H1 (cell line): ENCODE data around the gene ARNT2. TPM values are rescaled to one million over a fixed set of nuclear protein-coding genes. Genes with fewer than 3 reads are reported as not detected.

Experiments used
- CTCF ChIA-PET: fragments of 300-600 bp; sonication (Branson Sonifier 250); formaldehyde crosslinking; loops from one replicate; lab custom pipeline; 2021; ENCODE audit not compliant: partially characterized antibody; lab: Charles Lee
- POLR2A ChIA-PET: fragments of 300-600 bp; sonication (Branson Sonifier 250); formaldehyde crosslinking; loops from one replicate; lab custom pipeline; 2021; ENCODE audit warnings: inconsistent platforms; ENCODE audit not compliant: partially characterized antibody; lab: Charles Lee
- DNase-seq, 2 experiments: peaks; one replicate each; pipeline versions ENCODE4 v3.0.0 to v3.0.0-alpha.2; 2010 to 2022; ENCODE audit warnings: low spot score in 2 of 2, low read depth in 1 of 2, mixed read lengths in 1 of 2
- FAIRE-seq: peaks from 2 replicates; lab custom pipeline; 2011; peaks lifted over from hg19 to GRCh38; lab: Jason Lieb, UNC
- H2AFZ ChIP-seq: 2 replicates; pipeline ENCODE4 v1.8.1; 2012; ENCODE audit warnings: low read length, inconsistent platforms
- H2AK5ac ChIP-seq: 2 replicates; pipeline ENCODE4 v1.6.1; 2013; ENCODE audit warnings: low read depth, low read length
- H2BK120ac ChIP-seq: replicated peaks from 2 replicates; pipeline ENCODE3; 2013; ENCODE audit warnings: low read depth, low read length, inconsistent platforms
- H2BK12ac ChIP-seq: 2 replicates; pipeline ENCODE4 v1.6.1; 2013; ENCODE audit warnings: low read depth, low read length
- H2BK15ac ChIP-seq: 2 replicates; pipeline ENCODE4 v1.6.1; 2013; ENCODE audit warnings: low read length
- H2BK20ac ChIP-seq: 2 replicates; pipeline ENCODE4 v1.6.1; 2013; ENCODE audit warnings: low read length
- H2BK5ac ChIP-seq: 2 replicates; pipeline ENCODE4 v1.6.1; 2013; ENCODE audit warnings: low read depth, low read length
- H3K14ac ChIP-seq: 2 replicates; pipeline ENCODE4 v1.6.1; 2013; ENCODE audit warnings: inconsistent platforms; ENCODE audit not compliant: insufficient read length
- H3K18ac ChIP-seq: 2 replicates; pipeline ENCODE4 v1.6.1; 2013; ENCODE audit warnings: low read length; ENCODE audit errors: extremely low read depth
- H3K23ac ChIP-seq: 2 replicates; pipeline ENCODE4 v1.6.1; 2013; ENCODE audit warnings: inconsistent platforms; ENCODE audit not compliant: insufficient read length
- H3K23me2 ChIP-seq: 2 replicates; pipeline ENCODE4 v1.6.1; 2013; ENCODE audit warnings: low read depth, low read length
- H3K27ac ChIP-seq: 2 replicates; pipeline ENCODE4 v1.6.1; 2011; ENCODE audit warnings: low read depth, low read length, inconsistent platforms
- H3K27me3 ChIP-seq, 4 experiments: replicated peaks in 1 of 4; 1 replicate in 1 of 4; 2 replicates in 3 of 4; pipeline versions ENCODE4 v1.6.1 to v1.8.1; 2011 to 2013; ENCODE audit warnings: low read length in 3 of 4, mild to moderate bottlenecking in 3 of 4, inconsistent platforms in 2 of 4, mixed read lengths in 2 of 4, moderate library complexity in 1 of 4; ENCODE audit not compliant: control insufficient read depth in 3 of 4, insufficient read depth in 3 of 4; ENCODE audit errors: extremely low read depth in 1 of 4
- H3K36me3 ChIP-seq, 4 experiments: 2 replicates each; pipeline versions ENCODE4 v1.6.1 to v1.8.1; 2011 to 2013; ENCODE audit warnings: mild to moderate bottlenecking in 4 of 4, low read length in 3 of 4, moderate library complexity in 2 of 4, control low read depth in 1 of 4, inconsistent platforms in 1 of 4; ENCODE audit not compliant: insufficient read depth in 4 of 4, control insufficient read depth in 2 of 4
- H3K4ac ChIP-seq: replicated peaks from 2 replicates; pipeline ENCODE3; 2013; ENCODE audit warnings: low read length, low read depth, mixed read lengths, inconsistent platforms; ENCODE audit not compliant: insufficient read length
- H3K4me1 ChIP-seq, 4 experiments: replicated peaks in 1 of 4; 1 replicate in 1 of 4; 2 replicates in 3 of 4; pipeline versions ENCODE4 v1.6.1 to v1.8.1; 2011 to 2013; ENCODE audit warnings: low read length in 3 of 4, inconsistent platforms in 2 of 4, mixed read lengths in 1 of 4; ENCODE audit not compliant: insufficient read depth in 4 of 4, control insufficient read depth in 3 of 4
- H3K4me2 ChIP-seq, 2 experiments: 2 replicates each; pipeline versions ENCODE4 v1.6.1 to v1.8.1; 2011 to 2013; ENCODE audit warnings: low read depth in 2 of 2, low read length in 2 of 2, control low read depth in 1 of 2, inconsistent platforms in 1 of 2, mild to moderate bottlenecking in 1 of 2; ENCODE audit not compliant: insufficient read depth in 1 of 2
- H3K4me3 ChIP-seq, 4 experiments: fragments of 200-600, 300-600 bp in 1 of 4; sonication (generic), shearing (Covaris generic), sonication (Bioruptor Twin) in 1 of 4; 2 replicates each; pipeline versions ENCODE4 v1.5.1 to v1.8.1; 2011 to 2016; ENCODE audit warnings: low read length in 4 of 4, low read depth in 3 of 4, control low read depth in 2 of 4, inconsistent platforms in 2 of 4, mild to moderate bottlenecking in 2 of 4, mixed read lengths in 1 of 4, moderate library complexity in 1 of 4; ENCODE audit not compliant: insufficient read depth in 2 of 4; ENCODE audit errors: extremely low read depth in 1 of 4
- H3K56ac ChIP-seq: replicated peaks from 2 replicates; pipeline ENCODE3; 2013; ENCODE audit warnings: low read depth, mild to moderate bottlenecking, mixed read lengths, low read length, inconsistent platforms; ENCODE audit not compliant: insufficient read length
- H3K79me1 ChIP-seq: 2 replicates; pipeline ENCODE4 v1.6.1; 2013; ENCODE audit warnings: low read depth, low read length, control low read depth
- H3K79me2 ChIP-seq, 2 experiments: 2 replicates each; pipeline versions ENCODE4 v1.6.1 to v1.8.1; 2012 to 2013; ENCODE audit warnings: low read length in 2 of 2, mild to moderate bottlenecking in 2 of 2, inconsistent platforms in 1 of 2; ENCODE audit not compliant: insufficient read depth in 2 of 2, control insufficient read depth in 1 of 2
- H3K9ac ChIP-seq, 4 experiments: replicated peaks in 1 of 4; 1 replicate in 1 of 4; 2 replicates in 3 of 4; pipeline versions ENCODE4 v1.6.1 to v1.8.1; 2011 to 2013; ENCODE audit warnings: low read depth in 3 of 4, low read length in 3 of 4, control low read depth in 2 of 4, mild to moderate bottlenecking in 2 of 4, moderate library complexity in 2 of 4, inconsistent platforms in 1 of 4; ENCODE audit errors: extremely low read depth in 1 of 4
- H3K9me3 ChIP-seq, 2 experiments: 2 replicates each; pipeline versions ENCODE4 v1.6.1 to v1.8.1; 2012 to 2013; ENCODE audit warnings: mild to moderate bottlenecking in 2 of 2, moderate library complexity in 2 of 2, control low read depth in 1 of 2, inconsistent platforms in 1 of 2, low read depth in 1 of 2, low read length in 1 of 2, mixed read lengths in 1 of 2; ENCODE audit not compliant: insufficient read depth in 2 of 2
- H4K20me1 ChIP-seq, 2 experiments: replicated peaks in 1 of 2; 2 replicates each; pipeline versions ENCODE3 to v1.8.1; 2011 to 2013; ENCODE audit warnings: inconsistent platforms in 2 of 2, low read length in 2 of 2, mild to moderate bottlenecking in 1 of 2; ENCODE audit not compliant: insufficient read depth in 2 of 2, control insufficient read depth in 1 of 2
- H4K5ac ChIP-seq: 2 replicates; pipeline ENCODE4 v1.6.1; 2013; ENCODE audit warnings: low read length, low read depth, mixed read lengths, inconsistent platforms; ENCODE audit not compliant: insufficient read length
- H4K8ac ChIP-seq: 2 replicates; pipeline ENCODE4 v1.8.0; 2013; ENCODE audit warnings: mild to moderate bottlenecking, moderate library complexity, low read length, inconsistent platforms; ENCODE audit not compliant: insufficient read depth; ENCODE audit errors: extremely low read depth
- H4K91ac ChIP-seq: replicated peaks from 2 replicates; pipeline ENCODE3; 2013; ENCODE audit warnings: low read length, mixed read lengths, inconsistent platforms; ENCODE audit not compliant: insufficient read length
- CTCF ChIP-seq, 3 experiments: IDR thresholded peaks; 1 replicate in 2 of 3; 2 replicates in 1 of 3; pipeline versions ENCODE4 v1.5.1 to v1.6.1; 2011; ENCODE audit warnings: low read length in 3 of 3, mild to moderate bottlenecking in 3 of 3, inconsistent platforms in 2 of 3, low read depth in 1 of 3, moderate library complexity in 1 of 3; ENCODE audit not compliant: insufficient read depth in 1 of 3; ENCODE audit errors: control extremely low read depth in 1 of 3
- KDM5A ChIP-seq: fragments of 200-600 bp; IDR thresholded peaks from 2 replicates; pipeline ENCODE4 v1.7.1; 2012; ENCODE audit warnings: mild to moderate bottlenecking, low read length, inconsistent platforms, mixed read lengths
- RAD21 ChIP-seq, 2 experiments: IDR thresholded peaks in 1 of 2; conservative IDR thresholded peaks in 1 of 2; 2 replicates each; pipeline ENCODE4 v1.6.1; 2011; ENCODE audit warnings: low read depth in 2 of 2, low read length in 2 of 2, improper control_type of control experiment in 1 of 2, inconsistent platforms in 1 of 2, mild to moderate bottlenecking in 1 of 2, moderate library complexity in 1 of 2
- WGBS, 2 experiments: shearing (Covaris generic) in 1 of 2; methylation state at CpG; one replicate each; pipeline versions ENCODE4 v1.1.6 to v1.1.7; 2013 to 2015; ENCODE audit warnings: low lambda C conversion rate in 2 of 2, mixed read lengths in 2 of 2, inconsistent platforms in 1 of 2, low coverage in 1 of 2, missing lambda C conversion rate in 1 of 2; ENCODE audit not compliant: insufficient replicate concordance in 2 of 2, insufficient coverage in 1 of 2, insufficient read length in 1 of 2; ENCODE audit errors: extremely low coverage in 1 of 2, missing lambda C conversion rate in 1 of 2; 5-methylcytosine and 5-hydroxymethylcytosine counted together
- polyA plus RNA-seq, 7 experiments: library from polyadenylated mRNA; depleted of rRNA in 3 of 7; stranded (reverse) in 5 of 7; unstranded in 2 of 7; fragments of >200 nt in 5 of 7; fragments of 200-250 nt in 2 of 7; gene quantifications; 1 replicate in 5 of 7; 2 replicates in 1 of 7; 4 replicates in 1 of 7; pipeline versions ENCODE4 v1.2.1 to v1.2.3, GENCODE V29; 2011 to 2013; ENCODE audit warnings: missing spikeins in 2 of 7, mixed read lengths in 2 of 7
- total RNA-seq: library from RNA; stranded (reverse); fragmentation: NEBNext Ultra II Directional; extraction: Animal tissue kit (Norgen Biotek cat#: 25700); gene quantifications from 2 replicates; pipeline ENCODE4 v1.2.1, GENCODE V29; 2021

Gene ARNT2
- total and polyA plus RNA-seq, 2 of the 8 experiments (the other 6 are each of a cell fraction or from before 2014, with no cell fraction given), result 9.5 to 14.6 TPM

GRCh38 chr15:80585544-80586018 is 181.4 kb downstream of the ARNT2 start:
- no peaks in the 10 kb centered on the region for H3K23me2 ChIP-seq
- no peak overlapping the region for H2BK5ac ChIP-seq
- H3K9me3 ChIP-seq, result no peaks in the 10 kb centered on the region
- H3K36me3 ChIP-seq, result peaks cover 0 to 4% (median 0%) of the 10 kb centered on the region in 4 experiments; a peak in 2 of 8 replicates
- H3K4me3 ChIP-seq, result no peak overlapping the region
- H3K4me1 ChIP-seq, result peaks cover 0 to 6% (median 5%) of the 10 kb centered on the region in 4 experiments; a peak in 3 of 7 replicates
- no peak overlapping the region for H3K23ac ChIP-seq
- no peaks in the 10 kb centered on the region for H3K79me1 ChIP-seq
- no peak overlapping the region for H4K8ac ChIP-seq
- no peak overlapping the region for H3K14ac ChIP-seq
- DNase-seq, result no peak
- no peaks in the 10 kb centered on the region for H3K79me2 ChIP-seq
- H4K91ac ChIP-seq, result no peak overlapping the region
- no peak overlapping the region for H3K4me2 ChIP-seq
- 85% methylated on average over 6 of the region's 6 CpGs; no CpG with 5 or more reads in 1 of the 2 experiments for WGBS, 2 experiments
- H2BK12ac ChIP-seq, result no peak overlapping the region
- CTCF ChIA-PET, result interaction anchor here (0.5 to 4.4 kb wide), 8 partner anchors 9 to 191 kb away, joined by 3 to 31 read pairs (median 12); no protein-coding TSS in a partner anchor
- H3K56ac ChIP-seq, result no peak overlapping the region
- peak; percentile 40 to 59 for TF ChIP-seq RAD21 (IDR thresholded peaks at IDR 0.05 in 1 of 2, conservative IDR thresholded peaks at IDR 0.05 in 1 of 2; ENCODE audit: low read depth in 2 of 2, low read length in 2 of 2)
- TF ChIP-seq KDM5A, result no peak
- TF ChIP-seq CTCF (IDR thresholded peaks at IDR 0.05; ENCODE audit: control extremely low read depth in 1 of 3, insufficient read depth in 1 of 3, low read depth in 1 of 3, low read length in 3 of 3), result peak; percentile 36 to 54 (median 53)
- H3K4ac ChIP-seq, result no peak overlapping the region
- no peak overlapping the region for H4K5ac ChIP-seq
- H2AK5ac ChIP-seq, result no peak overlapping the region
- no peak overlapping the region for H3K27ac ChIP-seq
- POLR2A ChIA-PET, result no interaction called here
- peaks cover 2 to 3% of the 10 kb centered on the region in 2 experiments for H4K20me1 ChIP-seq
- H2AFZ ChIP-seq, result no peak overlapping the region
- H2BK15ac ChIP-seq, result no peak overlapping the region
- H3K18ac ChIP-seq, result no peak overlapping the region
- no peak overlapping the region for H2BK20ac ChIP-seq
- no peaks in the 10 kb centered on the region for H3K27me3 ChIP-seq
- no peak for FAIRE-seq
- H3K9ac ChIP-seq, result no peak overlapping the region
- no peak overlapping the region for H2BK120ac ChIP-seq
